NCI-H146 (cell line): ENCODE results near the gene TSPO.

Experiments used
- DNase-seq: peaks from one replicate; lab custom pipeline; 2025; lab: John Stamatoyannopoulos, UW

Gene TSPO

GRCh38 chr22:43202326-43202725, 51.0 kb downstream of the TSPO start:
- no peak for DNase-seq

GRCh38 chr22:43202756-43203410, 51.5 kb downstream of the TSPO start:
- DNase-seq, result no peak

- DNase-seq, result no peak
Measured at GRCh38 chr22:43203471-43203981, 52.2 kb downstream of the TSPO start.

GRCh38 chr22:43205261-43205691, 53.9 kb downstream of the TSPO start:
- DNase-seq, result no peak

- no peak for DNase-seq
Measured at GRCh38 chr22:43205748-43206508, 54.6 kb downstream of the TSPO start.

- DNase-seq, result no peak
Measured at GRCh38 chr22:43206509-43207161, 55.3 kb downstream of the TSPO start.

- DNase-seq, result no peak
Measured at GRCh38 chr22:43207386-43207785, 56.0 kb downstream of the TSPO start.

GRCh38 chr22:43207849-43208702, 56.7 kb downstream of the TSPO start:
- no peak for DNase-seq

GRCh38 chr22:43208703-43209522, 57.6 kb downstream of the TSPO start:
- no peak for DNase-seq

GRCh38 chr22:43209523-43209890, 58.1 kb downstream of the TSPO start:
- DNase-seq, result no peak

GRCh38 chr22:43209971-43210370, 58.6 kb downstream of the TSPO start:
- DNase-seq, result no peak

- DNase-seq, result no peak
Measured at GRCh38 chr22:43210631-43211515, 59.5 kb downstream of the TSPO start.

GRCh38 chr22:43211941-43212433, 60.6 kb downstream of the TSPO start:
- DNase-seq, result no peak

- no peak for DNase-seq
Measured at GRCh38 chr22:43212434-43212952, 61.1 kb downstream of the TSPO start.
